Ecto neural progenitor cell (in vitro differentiated cells): Measurements from ENCODE around the gene NOSIP.
"Not testable (repeated sequence)": the region's sequence is repeated elsewhere in the genome, so short reads cannot be mapped to it uniquely, and the experiment has no call there.

Experiments
- DNase-seq: peaks from one replicate; pipeline ENCODE4 v3.0.0-alpha.2; 2018; ENCODE audit warnings: low spot score

NOSIP gene, protein sequence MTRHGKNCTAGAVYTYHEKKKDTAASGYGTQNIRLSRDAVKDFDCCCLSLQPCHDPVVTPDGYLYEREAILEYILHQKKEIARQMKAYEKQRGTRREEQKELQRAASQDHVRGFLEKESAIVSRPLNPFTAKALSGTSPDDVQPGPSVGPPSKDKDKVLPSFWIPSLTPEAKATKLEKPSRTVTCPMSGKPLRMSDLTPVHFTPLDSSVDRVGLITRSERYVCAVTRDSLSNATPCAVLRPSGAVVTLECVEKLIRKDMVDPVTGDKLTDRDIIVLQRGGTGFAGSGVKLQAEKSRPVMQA

GRCh38 chr19:49580264-49581006, at the start of gene NOSIP:
NOSIP (minus strand) TSS chr19:49580556; CDS start chr19:49560691, 19,865 bp downstream.
- peak; percentile 95 for DNase-seq

GRCh38 chr19:49629659-49630058, 49.3 kb upstream of the NOSIP start:
- DNase-seq, result no peak

GRCh38 chr19:49626226-49626625, 45.9 kb upstream of the NOSIP start:
- no peak for DNase-seq

GRCh38 chr19:49624967-49625910, 44.9 kb upstream of the NOSIP start:
- no peak for DNase-seq

- DNase-seq, result not testable (repeated sequence)
Measured at GRCh38 chr19:49617860-49618259, 37.5 kb upstream of the NOSIP start.

- DNase-seq, result no peak
Measured at GRCh38 chr19:49616945-49617344, 36.6 kb upstream of the NOSIP start.

GRCh38 chr19:49616532-49616931, 36.2 kb upstream of the NOSIP start:
- DNase-seq, result no peak

- no peak for DNase-seq
Measured at GRCh38 chr19:49615861-49616260, 35.5 kb upstream of the NOSIP start.

DNA sequence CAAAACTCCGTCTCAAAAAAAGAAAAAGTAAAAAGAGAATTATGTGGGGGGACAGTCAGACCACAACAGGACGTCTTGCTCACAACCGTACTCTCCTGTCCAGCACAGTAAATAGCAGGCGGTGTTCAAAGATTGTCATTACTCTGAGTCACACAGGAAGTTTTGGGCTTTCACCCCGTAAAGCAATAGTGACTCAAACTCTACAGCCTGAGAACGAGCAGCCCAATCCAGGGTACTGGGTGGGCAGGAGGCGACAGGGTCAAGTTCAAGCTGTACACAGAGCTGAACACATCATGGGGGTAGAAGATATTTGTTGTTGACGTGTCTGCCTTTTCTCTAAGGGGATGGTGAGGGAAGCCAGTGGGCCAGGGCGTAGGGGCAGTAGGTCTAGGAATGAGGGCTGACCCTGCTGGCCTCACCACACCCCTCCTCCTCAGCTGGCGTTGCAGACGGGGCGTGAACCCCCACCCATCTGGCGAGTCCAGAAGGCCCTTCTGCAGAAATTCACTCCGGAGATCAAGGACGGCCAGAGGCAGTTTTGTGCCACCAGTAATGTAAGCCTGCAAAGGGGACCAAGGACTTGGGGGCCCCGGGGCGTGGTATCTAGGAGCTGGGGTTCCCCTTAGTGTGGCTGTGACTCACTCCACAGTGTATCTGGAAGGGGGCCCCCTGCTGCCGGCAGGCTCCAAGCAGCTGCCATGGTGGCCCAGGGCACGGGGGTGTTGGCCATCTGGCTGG, 33.9 kb upstream of the NOSIP start:
- DNase-seq, result no peak

GRCh38 chr19:49613374-49613773, 33.0 kb upstream of the NOSIP start:
- DNase-seq, result no peak

DNA sequence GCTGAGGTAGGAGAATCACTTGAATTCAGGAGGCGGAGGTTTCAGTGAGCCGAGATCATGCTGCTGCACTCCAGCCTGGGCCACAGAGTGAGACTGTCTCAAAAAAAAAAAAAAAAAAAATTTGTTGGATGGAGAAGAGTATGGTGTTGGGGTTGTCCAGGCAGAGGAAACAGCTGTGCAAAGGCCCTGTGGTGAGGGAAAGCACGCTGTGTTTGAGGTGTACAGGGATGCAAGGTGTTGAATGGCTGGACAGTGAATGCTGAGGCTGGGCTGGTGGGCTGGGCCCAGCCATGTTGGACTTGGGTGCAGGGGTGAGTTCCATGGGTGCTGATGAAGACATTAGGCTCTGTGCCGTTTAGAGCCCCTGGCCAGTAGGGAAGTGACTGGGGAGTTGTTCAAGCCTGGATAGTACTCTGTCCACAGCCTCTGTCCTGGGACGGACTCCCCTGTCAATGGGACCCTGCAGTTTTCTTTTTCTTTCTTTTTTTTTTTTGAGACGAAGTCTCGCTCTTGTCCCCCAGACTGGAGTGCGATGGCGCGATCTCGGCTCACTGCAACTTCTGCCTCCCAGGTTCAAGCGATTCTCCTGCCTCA, 29.2 kb upstream of the NOSIP start:
- no peak for DNase-seq

DNA sequence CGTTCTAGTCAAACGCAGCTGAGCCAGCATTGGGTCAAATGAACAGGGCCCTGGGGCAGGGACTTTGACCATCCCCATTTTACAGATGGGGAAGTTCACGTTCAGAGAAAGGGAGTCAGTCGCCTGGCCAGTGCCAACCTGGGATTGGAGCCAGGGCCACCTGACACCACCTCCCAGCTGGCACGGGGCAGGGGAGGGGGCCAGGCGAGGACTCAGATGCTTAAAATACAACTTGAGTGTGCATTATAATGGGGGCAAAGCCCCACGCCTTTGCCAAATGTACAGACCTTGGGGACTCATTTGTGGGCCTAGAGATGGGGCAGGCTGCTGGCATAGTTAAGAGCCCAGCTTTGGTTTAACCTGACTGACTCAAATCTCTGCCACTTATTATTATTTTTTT, 25.2 kb upstream of the NOSIP start:
- no peak for DNase-seq

- DNase-seq, result no peak
Measured at GRCh38 chr19:49602806-49603205, 22.4 kb upstream of the NOSIP start.

DNA sequence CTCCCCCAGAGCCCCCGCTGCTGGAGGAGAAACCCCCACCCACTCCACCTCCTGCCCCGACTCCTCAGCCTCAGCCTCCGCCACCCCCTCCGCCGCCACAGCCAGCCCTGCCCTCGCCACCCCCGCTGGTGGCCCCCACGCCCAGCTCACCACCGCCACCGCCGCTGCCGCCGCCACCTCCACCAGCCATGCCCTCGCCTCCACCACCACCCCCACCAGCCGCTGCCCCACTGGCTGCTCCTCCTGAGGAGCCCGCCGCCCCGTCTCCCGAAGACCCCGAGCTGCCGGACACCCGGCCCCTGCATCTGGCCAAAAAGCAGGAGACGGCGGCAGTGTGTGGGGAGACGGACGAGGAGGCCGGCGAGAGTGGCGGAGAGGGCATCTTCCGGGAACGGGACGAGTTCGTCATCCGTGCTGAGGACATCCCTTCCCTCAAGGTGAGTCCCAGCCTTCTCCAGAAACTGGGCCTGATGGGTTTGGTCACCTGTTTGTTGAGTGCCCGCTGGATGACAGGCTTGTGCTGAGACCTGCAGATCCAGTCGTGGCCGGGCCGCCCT, 21.2 kb upstream of the NOSIP start:
- no peak for DNase-seq

DNA sequence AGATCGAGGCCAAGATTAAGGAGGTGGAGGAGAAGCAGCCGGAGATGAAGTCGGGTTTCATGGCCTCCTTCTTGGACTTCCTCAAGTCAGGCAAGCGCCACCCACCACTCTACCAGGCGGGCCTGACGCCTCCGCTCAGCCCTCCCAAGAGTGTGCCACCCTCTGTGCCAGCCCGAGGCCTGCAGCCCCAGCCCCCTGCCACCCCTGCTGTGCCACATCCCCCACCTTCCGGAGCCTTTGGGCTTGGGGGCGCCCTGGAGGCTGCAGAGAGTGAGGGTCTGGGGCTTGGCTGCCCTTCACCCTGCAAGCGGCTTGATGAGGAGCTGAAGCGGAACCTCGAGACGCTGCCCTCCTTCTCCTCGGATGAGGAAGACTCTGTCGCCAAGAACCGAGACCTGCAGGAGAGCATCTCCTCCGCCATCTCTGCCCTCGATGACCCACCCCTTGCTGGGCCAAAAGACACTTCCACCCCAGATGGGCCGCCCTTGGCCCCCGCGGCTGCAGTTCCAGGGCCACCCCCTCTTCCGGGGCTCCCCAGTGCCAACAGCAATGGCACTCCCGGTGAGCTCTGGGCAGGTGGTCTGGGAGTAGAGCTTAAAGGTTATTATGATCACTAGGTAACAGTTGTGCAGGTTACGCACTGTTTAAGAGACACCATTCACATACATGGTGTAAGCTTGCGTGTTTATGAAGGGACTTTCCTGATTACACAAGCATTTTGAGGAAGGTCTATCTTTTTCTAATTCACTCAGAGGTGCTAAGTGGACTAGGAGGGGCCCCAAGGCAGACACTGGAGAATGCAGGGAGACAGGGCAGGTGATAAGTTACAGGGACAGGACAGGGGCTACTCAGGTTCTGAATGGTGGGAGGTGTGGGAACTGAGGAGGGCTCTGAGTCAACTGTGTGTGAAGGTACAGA, 19.3 kb upstream of the NOSIP start:
- DNase-seq, result no peak

DNA sequence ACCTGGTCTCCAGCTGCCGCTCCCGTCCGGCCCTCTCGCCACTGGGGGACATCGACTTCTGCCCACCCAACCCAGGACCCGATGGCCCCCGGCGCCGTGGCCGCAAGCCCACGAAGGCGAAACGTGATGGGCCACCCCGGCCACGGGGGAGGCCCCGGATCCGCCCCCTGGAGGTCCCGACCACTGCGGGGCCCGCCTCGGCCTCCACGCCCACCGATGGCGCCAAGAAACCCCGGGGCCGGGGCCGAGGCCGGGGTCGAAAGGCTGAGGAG, 17.3 kb upstream of the NOSIP start:
- no peak for DNase-seq

GRCh38 chr19:49596954-49597702, 16.8 kb upstream of the NOSIP start:
- DNase-seq, result no peak

- no peak for DNase-seq
Measured at GRCh38 chr19:49596407-49596806, 16.1 kb upstream of the NOSIP start.

- no peak for DNase-seq
Measured at GRCh38 chr19:49595819-49596404, 15.6 kb upstream of the NOSIP start.
